Breast epithelium (tissue), 4 donors: ENCODE data around the gene C1orf105. TPM values are rescaled to one million over a fixed set of nuclear protein-coding genes. Genes with fewer than 3 reads are reported as not detected.
A peak's percentile ranks its signal among the peaks of the same experiment; 100 is the strongest.

Experiments used
- DNase-seq, 2 donors: peaks; one replicate each; pipeline ENCODE4 v3.0.0-alpha.2; 2019; ENCODE audit warnings: low spot score in 2 of 2
- H3K27ac ChIP-seq, 2 donors: fragments of 200-600 bp; sonication (generic) in 1 of 2; one replicate each; pipeline ENCODE4 v1.5.1; 2016 to 2019; ENCODE audit warnings: mild to moderate bottlenecking in 1 of 2
- H3K27me3 ChIP-seq, 2 donors: fragments of 200-600 bp; sonication (generic) in 1 of 2; one replicate each; pipeline versions ENCODE4 v1.5.1 to v1.6.0; 2017 to 2019; ENCODE audit warnings: control low read depth in 1 of 2, mild to moderate bottlenecking in 1 of 2
- H3K36me3 ChIP-seq: fragments of 200-600 bp; one replicate; pipeline ENCODE4 v1.5.1; 2019
- H3K4me1 ChIP-seq, 2 donors: fragments of 200-600 bp; sonication (generic); one replicate each; pipeline ENCODE4 v1.5.1; 2016 to 2019; ENCODE audit warnings: control low read depth in 1 of 2
- H3K4me3 ChIP-seq, 3 donors: fragments of 200-600 bp; sonication (generic); 1 replicate in 2 of 3; 2 replicates in 1 of 3; pipeline ENCODE4 v1.5.1; 2016 to 2019; ENCODE audit warnings: mild to moderate bottlenecking in 3 of 3, moderate library complexity in 2 of 3
- H3K9me3 ChIP-seq, 2 donors: fragments of 200-600 bp; sonication (generic) in 1 of 2; one replicate each; pipeline ENCODE4 v1.5.1; 2016 to 2019; ENCODE audit warnings: control low read depth in 1 of 2
- POLR2A ChIP-seq: fragments of 450-650 bp; IDR thresholded peaks from one replicate; pipeline ENCODE4 v1.6.1; 2016; ENCODE audit warnings: antibody characterized with exemption, mild to moderate bottlenecking, moderate library complexity
- POLR2AphosphoS5 ChIP-seq, 3 donors: sonication (generic); formaldehyde crosslinking; IDR thresholded peaks; one replicate each; pipeline ENCODE4 v1.6.1; 2017; ENCODE audit warnings: antibody characterized with exemption in 3 of 3
- intact Hi-C: fragments of 100-400 bp; cut with DNase I; formaldehyde crosslinking; loops from one replicate; pipeline ENCODE4 v1.15.1; 2023; ENCODE audit warnings: low total_unique reads
- total RNA-seq, 3 donors: library from RNA; depleted of rRNA; stranded (reverse); fragments of >200 nt; gene quantifications; one replicate each; pipeline ENCODE4 v1.1.0, GENCODE V29; 2016
- TF ChIP-seq, protein P1 (sequence below), 3 donors: fragments of 450-650 bp; IDR thresholded peaks; one replicate each; pipeline ENCODE4 v1.5.1; 2016 to 2017; ENCODE audit warnings: antibody characterized with exemption in 3 of 3, mild to moderate bottlenecking in 3 of 3, moderate library complexity in 3 of 3

The C1orf105 gene
- total RNA-seq, 3 donors from 2014 or later, result not detected

DNA sequence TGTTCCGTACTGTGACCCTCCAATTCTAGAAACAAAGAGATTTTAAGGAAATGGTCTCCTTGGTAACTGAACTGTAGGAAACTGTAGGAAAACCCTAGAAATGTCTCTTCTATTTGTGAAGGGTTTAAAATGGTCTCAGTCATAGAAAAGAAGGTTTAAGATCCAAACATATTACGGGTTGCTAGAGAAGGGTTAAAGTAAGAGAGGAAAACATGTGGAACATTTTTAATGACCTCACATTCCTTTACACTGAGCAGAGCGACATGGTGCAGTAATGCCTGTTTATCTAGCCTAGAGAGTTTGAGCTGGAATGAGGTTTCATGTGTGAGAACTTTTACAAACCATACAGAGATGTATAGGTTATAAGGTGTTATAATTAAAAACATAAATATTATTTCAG, 36.9 kb upstream of the C1orf105 start:
- TF ChIP-seq, protein P1, sequence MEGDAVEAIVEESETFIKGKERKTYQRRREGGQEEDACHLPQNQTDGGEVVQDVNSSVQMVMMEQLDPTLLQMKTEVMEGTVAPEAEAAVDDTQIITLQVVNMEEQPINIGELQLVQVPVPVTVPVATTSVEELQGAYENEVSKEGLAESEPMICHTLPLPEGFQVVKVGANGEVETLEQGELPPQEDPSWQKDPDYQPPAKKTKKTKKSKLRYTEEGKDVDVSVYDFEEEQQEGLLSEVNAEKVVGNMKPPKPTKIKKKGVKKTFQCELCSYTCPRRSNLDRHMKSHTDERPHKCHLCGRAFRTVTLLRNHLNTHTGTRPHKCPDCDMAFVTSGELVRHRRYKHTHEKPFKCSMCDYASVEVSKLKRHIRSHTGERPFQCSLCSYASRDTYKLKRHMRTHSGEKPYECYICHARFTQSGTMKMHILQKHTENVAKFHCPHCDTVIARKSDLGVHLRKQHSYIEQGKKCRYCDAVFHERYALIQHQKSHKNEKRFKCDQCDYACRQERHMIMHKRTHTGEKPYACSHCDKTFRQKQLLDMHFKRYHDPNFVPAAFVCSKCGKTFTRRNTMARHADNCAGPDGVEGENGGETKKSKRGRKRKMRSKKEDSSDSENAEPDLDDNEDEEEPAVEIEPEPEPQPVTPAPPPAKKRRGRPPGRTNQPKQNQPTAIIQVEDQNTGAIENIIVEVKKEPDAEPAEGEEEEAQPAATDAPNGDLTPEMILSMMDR (IDR thresholded peaks at IDR 0.05), result no peak
- TF ChIP-seq POLR2AphosphoS5 (IDR thresholded peaks at IDR 0.05) (no peak), POLR2A (no peak)
- Histone ChIP-seq H3K27me3 (no peaks in the 10 kb centered on the region), H3K27ac (no peak overlapping the region), H3K4me1 (no peaks in the 10 kb centered on the region), H3K36me3 (no peaks in the 10 kb centered on the region), H3K4me3 (no peak overlapping the region), H3K9me3 (no peaks in the 10 kb centered on the region)
- no peak for DNase-seq
- intact Hi-C loops, result no loop called here

DNA sequence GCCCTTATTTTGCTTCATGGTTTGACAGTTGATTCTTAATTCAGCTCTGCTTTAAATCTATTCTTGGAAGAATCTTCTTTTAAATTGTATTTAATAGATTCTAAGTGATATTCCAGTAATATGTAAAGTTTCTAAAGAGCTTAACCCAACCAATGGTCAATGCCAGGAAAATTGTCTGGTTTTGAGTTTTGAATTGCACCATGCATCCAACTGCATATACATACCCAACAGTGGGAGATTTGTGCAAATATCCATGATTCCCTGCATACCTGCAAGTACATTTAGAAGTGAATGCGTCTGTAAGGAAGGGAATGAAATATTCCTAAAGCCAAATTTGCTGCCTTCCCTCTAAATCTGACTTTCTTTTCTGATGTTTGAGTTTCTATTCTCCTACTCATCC, 35.8 kb upstream of the C1orf105 start:
- DNase-seq, result no peak
- Histone ChIP-seq H3K9me3 (no peaks in the 10 kb centered on the region), H3K27ac (no peak overlapping the region), H3K4me3 (no peak overlapping the region), H3K36me3 (no peaks in the 10 kb centered on the region), H3K4me1 (no peaks in the 10 kb centered on the region), H3K27me3 (no peaks in the 10 kb centered on the region)
- intact Hi-C loops, result loop anchor here (5.0 kb wide), 1 partner anchor 1438 kb away; the partner anchor contains the start of genes CENPL and DARS2
- TF ChIP-seq POLR2AphosphoS5 (IDR thresholded peaks at IDR 0.05) (no peak), POLR2A (no peak)
- TF ChIP-seq, protein P1 (IDR thresholded peaks at IDR 0.05), result no peak

DNA sequence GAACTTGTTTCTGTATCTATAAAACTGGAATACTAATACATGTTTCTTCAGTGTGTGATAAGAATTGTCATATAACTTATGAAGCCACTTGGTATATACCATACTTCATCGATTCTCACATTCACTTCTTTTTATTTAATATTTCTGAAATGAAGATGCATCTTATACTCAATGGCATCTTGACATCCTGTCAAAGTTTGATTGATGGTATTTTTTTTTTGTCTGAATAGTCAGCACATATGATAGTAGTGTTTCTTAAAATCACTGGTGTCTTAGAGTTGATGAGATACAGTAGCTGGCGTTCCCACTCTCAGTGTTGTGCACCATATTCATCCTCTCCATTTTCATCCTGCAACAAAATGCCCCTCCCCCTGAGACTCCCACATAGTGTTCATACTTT, 34.4 kb upstream of the C1orf105 start:
- H3K4me1 ChIP-seq, result no peaks in the 10 kb centered on the region
- no peaks in the 10 kb centered on the region for H3K27me3 ChIP-seq
- no peak overlapping the region for H3K27ac ChIP-seq
- TF ChIP-seq POLR2A (no peak), POLR2AphosphoS5 (IDR thresholded peaks at IDR 0.05) (no peak)
- TF ChIP-seq, protein P1 (IDR thresholded peaks at IDR 0.05), result no peak
- no peaks in the 10 kb centered on the region for H3K36me3 ChIP-seq
- H3K4me3 ChIP-seq, result no peak overlapping the region
- intact Hi-C loops, result loop anchor here (5.0 kb wide), 1 partner anchor 1436 kb away; the partner anchor contains the start of genes CENPL and DARS2
- H3K9me3 ChIP-seq, result no peaks in the 10 kb centered on the region
- no peak for DNase-seq

DNA sequence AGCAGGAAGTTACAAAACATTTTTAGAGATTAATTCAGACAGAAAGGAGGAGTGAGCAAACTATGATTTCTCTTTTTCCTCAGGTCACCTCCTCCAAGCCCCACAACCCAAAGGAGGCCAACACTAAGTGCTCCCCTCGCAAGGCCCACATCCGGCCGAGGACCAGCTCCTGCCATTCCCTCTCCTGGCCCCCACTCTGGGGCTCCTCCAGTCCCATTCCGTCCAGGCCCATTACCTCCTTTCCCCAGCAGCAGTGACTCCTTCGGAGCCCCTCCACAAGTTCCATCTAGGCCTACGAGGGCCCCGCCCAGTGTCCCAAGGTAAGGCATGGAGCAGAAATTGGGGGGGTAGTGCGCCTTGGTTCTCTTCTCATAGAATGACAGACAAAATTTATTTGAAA, 32.0 kb upstream of the C1orf105 start:
- TF ChIP-seq POLR2A (no peak), POLR2AphosphoS5 (IDR thresholded peaks at IDR 0.05) (no peak)
- TF ChIP-seq, protein P1 (IDR thresholded peaks at IDR 0.05), result no peak
- H3K4me1 ChIP-seq, result no peaks in the 10 kb centered on the region
- H3K27ac ChIP-seq, result no peak overlapping the region
- no peaks in the 10 kb centered on the region for H3K27me3 ChIP-seq
- no peaks in the 10 kb centered on the region for H3K36me3 ChIP-seq
- H3K4me3 ChIP-seq, result no peak overlapping the region
- intact Hi-C loops, result loop anchor here (5.0 kb wide), 1 partner anchor 1434 kb away; the partner anchor contains the start of genes CENPL and DARS2
- DNase-seq, result no peak
- no peaks in the 10 kb centered on the region for H3K9me3 ChIP-seq

DNA sequence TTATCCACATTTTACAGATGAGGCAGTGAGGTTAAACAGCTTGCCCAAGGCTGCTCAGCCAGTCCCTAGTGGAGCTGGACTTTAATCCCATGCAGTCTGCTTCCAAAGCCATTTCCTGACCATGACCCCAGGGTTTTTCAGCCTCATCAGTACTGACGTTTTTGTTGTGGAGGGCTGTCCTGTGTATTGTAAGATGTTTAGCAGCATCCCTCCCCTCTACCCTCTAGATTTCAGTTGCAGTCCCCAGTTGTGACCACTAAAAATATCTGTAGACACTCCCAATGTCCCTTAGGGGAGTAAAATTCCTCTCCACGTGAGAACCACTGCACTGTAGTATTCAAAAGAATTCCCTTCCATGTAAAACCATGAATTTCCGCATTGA, 30.2 kb upstream of the C1orf105 start:
- no peak overlapping the region for H3K4me3 ChIP-seq
- no peaks in the 10 kb centered on the region for H3K27me3 ChIP-seq
- H3K27ac ChIP-seq, result peak overlapping the region; percentile 64 to 86
- TF ChIP-seq POLR2AphosphoS5 (IDR thresholded peaks at IDR 0.05), result no peak
- TF ChIP-seq, protein P1 (IDR thresholded peaks at IDR 0.05), result no peak
- TF ChIP-seq POLR2A, result no peak
- no peaks in the 10 kb centered on the region for H3K9me3 ChIP-seq
- DNase-seq, result no peak
- intact Hi-C loops, result no loop called here
- H3K36me3 ChIP-seq, result no peaks in the 10 kb centered on the region
- no peaks in the 10 kb centered on the region for H3K4me1 ChIP-seq
